Adrenal gland (tissue), 12 donors: ENCODE data around the gene ANKK1. TPM values are rescaled to one million over a fixed set of nuclear protein-coding genes. Genes with fewer than 3 reads are reported as not detected.

Experiments used
- DNase-seq, 7 donors: peaks; one replicate each; pipeline ENCODE4 v3.0.0-alpha.2; 2019 to 2020
- H3K27ac ChIP-seq, 5 donors: fragments of 200-600 bp; sonication (generic) in 4 of 5; 1 replicate in 3 of 5; 2 replicates in 2 of 5; pipeline versions ENCODE4 v1.5.1 to v1.8.0; 2016 to 2020; ENCODE audit warnings: mild to moderate bottlenecking in 1 of 5
- H3K27me3 ChIP-seq: fragments of 200-600 bp; 2 replicates; pipeline ENCODE4 v1.8.0; 2021
- H3K36me3 ChIP-seq, 2 donors: fragments of 200-600 bp; replicated peaks in 1 of 2; 1 replicate in 1 of 2; 2 replicates in 1 of 2; pipeline versions ENCODE4 v1.5.1 to v1.8.0; 2018 to 2022
- H3K4me1 ChIP-seq, 2 donors: fragments of 200-600 bp; replicated peaks in 1 of 2; 1 replicate in 1 of 2; 2 replicates in 1 of 2; pipeline versions ENCODE4 v1.5.1 to v1.8.0; 2018 to 2021
- H3K4me3 ChIP-seq, 4 donors: fragments of 200-600 bp; sonication (generic) in 3 of 4; one replicate each; pipeline ENCODE4 v1.5.1; 2016 to 2018
- H3K9me3 ChIP-seq, 3 donors: fragments of 200-600 bp; sonication (generic) in 1 of 3; replicated peaks in 1 of 3; 1 replicate in 2 of 3; 2 replicates in 1 of 3; pipeline versions ENCODE4 v1.5.1 to v1.8.0; 2016 to 2021
- POLR2A ChIP-seq, 2 donors: fragments of 450-650 bp; IDR thresholded peaks; one replicate each; pipeline ENCODE4 v1.6.1; 2017; ENCODE audit warnings: antibody characterized with exemption in 2 of 2, mild to moderate bottlenecking in 2 of 2, moderate library complexity in 1 of 2
- WGBS, 4 donors: extraction: QIAGEN DNeasy Blood & Tissue Kit in 2 of 4; methylation state at CpG; one replicate each; pipeline versions ENCODE4 v1.1.5 to v1.1.7; 2013 to 2017; 5-methylcytosine and 5-hydroxymethylcytosine counted together
- intact Hi-C, 2 donors: fragments of 100-400 bp; cut with DNase I; formaldehyde crosslinking; loops; one replicate each; pipeline versions ENCODE4 v1.14.1 to v1.15.0; 2022 to 2023
- polyA plus RNA-seq, 3 donors: library from polyadenylated mRNA; stranded (reverse); fragments of 200-250 nt in 2 of 3; fragments of 350-450 nt in 1 of 3; fragmentation: Illumina TruSeq in 1 of 3; extraction: RNeasy Lipid Tissue Mini Kit (QIAGEN cat#74804) in 1 of 3; gene quantifications; one replicate each; pipeline ENCODE4 v1.2.3, GENCODE V29; 2013 to 2014
- total RNA-seq, 9 donors: library from RNA; depleted of rRNA in 4 of 9; stranded (reverse); fragments of >200 nt in 4 of 9; fragments of 120-200 nt in 1 of 9; fragmentation: NEBNext Ultra II Directional in 1 of 9; extraction: Animal tissue kit (Norgen Biotek cat#: 25700) in 1 of 9; gene quantifications; one replicate each; pipeline versions ENCODE4 v1.1.0 to v1.2.4, GENCODE V29; 2013 to 2023
- TF ChIP-seq, protein P1 (sequence below), 6 experiments: fragments of 450-650 bp in 4 of 6; fragments of 200-600 bp in 2 of 6; sonication (generic) in 1 of 6; IDR thresholded peaks; 1 replicate in 5 of 6; 2 replicates in 1 of 6; pipeline versions ENCODE4 v1.5.1 to v1.8.0; 2016 to 2021; ENCODE audit warnings: antibody characterized with exemption in 6 of 6, mild to moderate bottlenecking in 2 of 6, moderate library complexity in 1 of 6
- donor health status: healthy with polysubstance abuse.
- donor health status: Bipolar disorder and iron deficiency.
- donor health status: DM: yes; HTN: yes; CAD: no.
- donor health status: DM: no; HTN: no; CAD: no.
- donor health status: DM: no; HTN: no; CAD: no.
- donor health status: DM: yes; HTN: yes; CAD: no.

ANKK1 gene
- total and polyA plus RNA-seq, 12 donors = 0.05 to 3.5 (median 0.18) TPM; not detected in 1

GRCh38 chr11:113417428-113417827 is 29.8 kb downstream of the ANKK1 start:
- WGBS, 4 donors = 32 to 63% (median 37%) methylated on average over 2 of the region's 2 CpGs
- Histone ChIP-seq H3K4me1 (no peaks in the 10 kb centered on the region), H3K4me3 (no peak overlapping the region), H3K27me3 (no peaks in the 10 kb centered on the region), H3K9me3 (no peaks in the 10 kb centered on the region), H3K27ac (no peak overlapping the region), H3K36me3 (no peaks in the 10 kb centered on the region)
- no peak for DNase-seq
- intact Hi-C loops = no loop called here
- TF ChIP-seq, protein P1, sequence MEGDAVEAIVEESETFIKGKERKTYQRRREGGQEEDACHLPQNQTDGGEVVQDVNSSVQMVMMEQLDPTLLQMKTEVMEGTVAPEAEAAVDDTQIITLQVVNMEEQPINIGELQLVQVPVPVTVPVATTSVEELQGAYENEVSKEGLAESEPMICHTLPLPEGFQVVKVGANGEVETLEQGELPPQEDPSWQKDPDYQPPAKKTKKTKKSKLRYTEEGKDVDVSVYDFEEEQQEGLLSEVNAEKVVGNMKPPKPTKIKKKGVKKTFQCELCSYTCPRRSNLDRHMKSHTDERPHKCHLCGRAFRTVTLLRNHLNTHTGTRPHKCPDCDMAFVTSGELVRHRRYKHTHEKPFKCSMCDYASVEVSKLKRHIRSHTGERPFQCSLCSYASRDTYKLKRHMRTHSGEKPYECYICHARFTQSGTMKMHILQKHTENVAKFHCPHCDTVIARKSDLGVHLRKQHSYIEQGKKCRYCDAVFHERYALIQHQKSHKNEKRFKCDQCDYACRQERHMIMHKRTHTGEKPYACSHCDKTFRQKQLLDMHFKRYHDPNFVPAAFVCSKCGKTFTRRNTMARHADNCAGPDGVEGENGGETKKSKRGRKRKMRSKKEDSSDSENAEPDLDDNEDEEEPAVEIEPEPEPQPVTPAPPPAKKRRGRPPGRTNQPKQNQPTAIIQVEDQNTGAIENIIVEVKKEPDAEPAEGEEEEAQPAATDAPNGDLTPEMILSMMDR (IDR thresholded peaks at IDR 0.05) = no peak
- TF ChIP-seq POLR2A (IDR thresholded peaks at IDR 0.05) = no peak

DNA sequence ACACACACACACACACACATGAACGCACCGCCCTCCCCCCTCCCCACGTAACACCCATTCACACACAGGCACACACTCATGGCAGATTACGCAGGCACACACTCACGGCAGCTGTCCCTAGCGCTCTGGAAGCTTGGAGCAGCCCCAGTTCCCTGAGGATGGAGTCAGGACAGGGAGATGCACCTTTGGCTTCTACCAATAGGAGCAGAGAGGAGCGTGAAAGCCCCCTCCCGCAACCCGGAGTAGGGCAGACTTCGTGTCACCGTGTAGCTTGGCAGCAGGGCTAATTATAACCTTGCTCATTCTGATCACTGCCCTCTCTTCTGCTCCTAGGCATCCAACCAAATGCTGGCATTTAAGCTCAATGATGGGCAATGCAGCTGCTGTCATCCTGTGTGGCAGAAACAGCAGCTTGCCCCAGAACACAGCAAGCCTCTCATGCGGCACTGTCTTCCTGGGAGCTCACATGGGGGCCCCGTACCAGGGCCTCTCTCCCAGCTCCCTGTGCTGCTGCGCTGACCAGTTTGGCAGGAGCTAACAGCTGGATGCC is 31.9 kb downstream of the ANKK1 start:
- Histone ChIP-seq H3K4me3 (no peak overlapping the region), H3K27ac (no peak overlapping the region), H3K4me1 (no peaks in the 10 kb centered on the region), H3K36me3 (no peaks in the 10 kb centered on the region), H3K27me3 (no peaks in the 10 kb centered on the region), H3K9me3 (no peaks in the 10 kb centered on the region)
- WGBS, 4 donors = 76 to 78% (median 76%) methylated on average over 13 to 14 of the region's 14 CpGs
- no peak for TF ChIP-seq POLR2A (IDR thresholded peaks at IDR 0.05)
- TF ChIP-seq, protein P1 (IDR thresholded peaks at IDR 0.05) = no peak
- DNase-seq = no peak
- intact Hi-C loops = no loop called here

GRCh38 chr11:113420808-113421207 is 33.2 kb downstream of the ANKK1 start:
- intact Hi-C loops = no loop called here
- 33 to 61% (median 54%) methylated on average over 2 of the region's 2 CpGs for WGBS, 4 donors
- H3K4me1 ChIP-seq = no peaks in the 10 kb centered on the region
- no peaks in the 10 kb centered on the region for H3K9me3 ChIP-seq
- H3K36me3 ChIP-seq = no peaks in the 10 kb centered on the region
- TF ChIP-seq POLR2A (IDR thresholded peaks at IDR 0.05) = no peak
- TF ChIP-seq, protein P1 (IDR thresholded peaks at IDR 0.05) = no peak
- no peak overlapping the region for H3K4me3 ChIP-seq
- DNase-seq = no peak
- H3K27me3 ChIP-seq = no peaks in the 10 kb centered on the region
- H3K27ac ChIP-seq = no peak overlapping the region

DNA sequence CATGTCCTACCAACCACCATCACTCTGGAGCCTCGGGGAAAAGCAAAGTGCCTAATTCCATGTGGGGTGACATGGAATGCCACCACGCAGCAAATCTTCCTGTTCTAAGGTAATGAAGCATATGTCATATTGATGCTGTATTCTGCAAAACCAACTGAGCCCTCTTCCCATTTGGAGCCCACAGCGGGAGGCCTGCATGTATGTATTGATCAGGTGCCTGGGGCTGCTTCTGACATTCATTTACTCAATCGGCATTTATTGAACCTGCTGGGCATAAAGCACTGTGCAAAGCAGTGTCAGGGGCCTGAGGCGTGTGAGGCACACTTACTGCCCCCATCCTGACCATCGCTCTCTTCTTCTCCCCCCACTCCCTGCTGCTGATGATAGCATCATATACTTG is 39.1 kb downstream of the ANKK1 start:
- Histone ChIP-seq H3K4me3 (no peak overlapping the region), H3K36me3 (no peaks in the 10 kb centered on the region), H3K9me3 (no peaks in the 10 kb centered on the region), H3K4me1 (no peaks in the 10 kb centered on the region), H3K27ac (no peak overlapping the region), H3K27me3 (no peaks in the 10 kb centered on the region)
- 88 to 89% (median 88%) methylated on average over 6 of the region's 6 CpGs for WGBS, 4 donors
- no peak for DNase-seq
- intact Hi-C loops = no loop called here
- TF ChIP-seq, protein P1 (IDR thresholded peaks at IDR 0.05) = no peak
- no peak for TF ChIP-seq POLR2A (IDR thresholded peaks at IDR 0.05)
